NCI-H774 (cell line): ENCODE measurements around the gene CLUH.
"Not testable (repeated sequence)": the region's sequence is repeated elsewhere in the genome, so short reads cannot be mapped to it uniquely, and the experiment has no call there.

ENCODE experiments used
- DNase-seq: peaks from one replicate; lab custom pipeline; 2025; lab: John Stamatoyannopoulos, UW

The CLUH gene

GRCh38 chr17:2687074-2687418, 24.5 kb downstream of the CLUH start:
- DNase-seq: no peak

DNA sequence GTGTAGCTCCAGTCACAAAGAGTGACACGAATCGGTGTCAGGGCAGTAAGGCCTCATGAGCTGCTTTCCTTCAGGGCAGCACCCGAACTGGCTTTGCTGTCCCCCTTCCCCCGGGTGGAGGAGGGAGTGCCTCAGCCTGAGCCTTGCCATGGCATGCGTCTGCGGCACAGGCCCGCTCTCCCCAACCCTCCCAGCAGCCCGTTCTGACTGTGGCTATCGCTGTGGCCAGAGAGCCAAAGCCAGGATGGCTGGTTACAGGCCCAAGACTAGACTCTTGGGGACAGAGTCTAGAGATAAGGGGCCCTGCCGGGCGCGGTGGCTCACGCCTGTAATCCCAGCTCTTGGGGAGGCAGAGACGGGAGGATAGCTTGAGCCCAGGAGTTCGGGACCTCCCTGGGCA, 25.9 kb downstream of the CLUH start:
- no peak for DNase-seq

- DNase-seq: no peak
These were observed 27.0 kb downstream of the CLUH start for GRCh38 chr17:2684549-2684948.

DNA sequence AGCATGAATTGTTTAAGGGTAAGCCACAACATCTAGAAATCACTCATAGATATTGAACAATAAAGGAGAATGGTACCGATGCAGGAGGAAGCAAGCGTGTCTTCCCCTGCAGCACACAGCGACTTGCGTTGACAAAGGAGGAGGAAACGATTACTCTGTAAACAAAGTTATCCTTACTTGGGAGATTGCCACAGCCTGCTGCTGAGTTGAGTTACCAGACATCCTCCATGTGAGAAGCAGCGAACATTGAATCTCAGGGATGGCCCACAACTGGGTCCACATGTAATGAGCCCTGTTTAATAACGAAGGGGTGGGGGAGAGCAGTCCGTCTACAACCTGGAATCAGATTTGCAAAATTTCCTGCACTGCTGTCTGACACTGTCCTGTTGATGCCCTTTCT, 27.7 kb downstream of the CLUH start:
- no peak for DNase-seq

DNA sequence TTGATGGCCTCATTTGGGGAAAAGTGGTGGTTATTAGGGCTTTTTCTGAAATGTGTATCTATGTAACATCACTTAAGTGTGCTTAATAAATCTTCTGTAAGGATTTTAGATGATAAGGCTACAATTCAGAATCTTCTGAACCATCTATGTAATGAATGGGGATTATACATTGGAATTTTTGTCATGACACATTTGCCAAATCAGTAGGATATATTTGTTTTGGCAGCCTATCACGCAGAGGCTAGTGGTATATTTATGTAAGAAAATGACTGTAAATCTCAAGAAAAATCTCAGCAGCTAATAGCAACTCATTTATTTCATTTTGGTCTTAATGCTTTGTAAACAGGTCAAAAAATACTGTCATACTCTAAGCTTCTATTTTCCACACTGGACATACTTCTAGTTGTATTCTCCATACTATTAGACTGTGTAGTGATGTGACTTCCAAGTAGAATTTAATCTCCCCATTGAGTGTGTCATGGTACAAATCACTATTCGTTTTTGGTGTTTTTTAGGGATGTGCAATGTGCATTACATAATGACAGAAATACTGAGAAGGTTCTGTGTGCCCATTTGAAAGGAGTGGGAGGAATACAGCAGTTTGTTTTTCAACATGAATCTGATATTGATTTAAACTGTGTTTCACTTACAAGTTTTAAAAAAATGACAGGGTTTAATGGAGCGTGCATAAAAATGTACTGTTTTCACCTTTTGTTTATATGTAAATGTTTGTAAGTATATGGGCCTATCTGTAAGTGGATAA, 29.2 kb downstream of the CLUH start:
- DNase-seq: no peak

DNA sequence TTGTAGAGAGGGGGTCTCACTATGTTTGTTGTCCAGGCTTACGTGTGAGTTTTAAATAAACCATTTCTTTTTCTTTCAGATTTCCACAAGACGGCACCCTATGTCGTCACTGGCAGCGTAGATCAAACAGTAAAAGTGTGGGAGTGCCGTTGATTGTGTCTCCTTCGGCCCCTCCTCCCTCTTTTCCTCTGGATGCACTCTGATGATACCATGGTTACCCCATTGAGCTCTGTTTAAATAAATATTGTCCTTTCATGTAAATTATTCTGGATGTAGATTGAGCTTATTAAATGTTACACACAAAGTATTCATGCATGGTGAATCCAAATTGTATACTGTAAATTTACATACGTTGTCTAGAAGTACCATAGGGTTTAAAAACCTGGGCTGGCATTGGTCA, 29.9 kb downstream of the CLUH start:
- DNase-seq: no peak

GRCh38 chr17:2680961-2681360, 30.6 kb downstream of the CLUH start:
- DNase-seq: no peak

- DNase-seq: not testable (repeated sequence)
These were observed 32.3 kb downstream of the CLUH start for GRCh38 chr17:2679247-2679646.

DNA sequence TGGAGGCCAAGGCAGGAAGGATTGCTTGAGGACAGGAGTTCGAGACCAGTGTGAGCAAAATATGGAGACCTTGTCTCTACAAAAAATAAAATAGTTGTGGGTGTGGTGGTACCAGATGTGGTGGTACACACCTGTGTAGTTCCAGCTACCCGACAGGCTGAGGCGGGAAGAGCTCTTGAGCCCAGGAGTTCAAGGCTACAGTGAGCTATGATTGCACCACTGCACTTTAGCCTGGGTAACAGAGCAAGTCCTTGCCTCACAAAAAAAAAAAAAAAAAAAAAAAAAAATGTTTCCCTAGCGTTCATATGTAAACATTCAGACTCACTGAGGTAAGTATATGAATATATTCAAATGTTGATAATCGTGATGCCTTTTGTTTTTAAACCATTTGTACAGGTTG, 39.5 kb downstream of the CLUH start:
- no peak for DNase-seq

DNA sequence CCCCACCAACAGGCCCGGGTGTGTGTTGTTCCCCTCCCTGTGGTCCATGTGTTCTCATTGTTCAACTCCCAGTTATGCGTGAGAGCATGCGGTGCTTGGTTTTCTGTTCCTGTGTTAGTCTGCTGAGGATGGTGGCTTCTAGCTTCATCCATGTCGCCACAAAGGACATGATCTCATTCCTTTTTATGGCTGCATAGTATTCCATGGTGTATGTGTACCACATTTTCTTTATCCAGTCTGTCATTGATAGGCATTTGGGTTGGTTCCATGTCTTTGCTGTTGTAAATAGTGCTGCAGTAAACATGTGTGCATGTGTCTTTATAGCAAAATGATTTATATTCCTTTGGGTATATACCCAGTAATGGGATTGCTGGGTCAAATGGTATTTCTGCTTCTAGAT, 51.2 kb downstream of the CLUH start:
- DNase-seq: not testable (repeated sequence)

DNA sequence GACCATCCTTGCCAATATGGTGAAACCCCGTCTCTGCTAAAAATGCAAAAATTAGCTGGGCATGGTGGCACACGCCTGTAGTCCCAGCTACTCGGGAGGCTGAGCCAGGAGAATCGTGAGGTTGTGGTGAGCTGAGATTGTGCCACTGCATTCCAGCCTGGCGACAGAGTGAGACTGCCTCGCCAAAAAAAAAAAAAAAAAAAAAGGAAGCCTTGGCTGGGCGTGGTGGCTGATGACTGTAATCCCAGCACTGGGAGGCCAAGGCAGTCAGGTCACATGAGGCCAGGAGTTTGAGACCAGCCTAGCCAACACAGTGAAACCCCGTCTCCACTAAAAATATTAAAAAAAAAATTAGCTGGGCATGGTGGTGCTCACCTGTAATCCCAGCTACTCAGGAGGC, 52.2 kb downstream of the CLUH start:
- not testable (repeated sequence) for DNase-seq

DNA sequence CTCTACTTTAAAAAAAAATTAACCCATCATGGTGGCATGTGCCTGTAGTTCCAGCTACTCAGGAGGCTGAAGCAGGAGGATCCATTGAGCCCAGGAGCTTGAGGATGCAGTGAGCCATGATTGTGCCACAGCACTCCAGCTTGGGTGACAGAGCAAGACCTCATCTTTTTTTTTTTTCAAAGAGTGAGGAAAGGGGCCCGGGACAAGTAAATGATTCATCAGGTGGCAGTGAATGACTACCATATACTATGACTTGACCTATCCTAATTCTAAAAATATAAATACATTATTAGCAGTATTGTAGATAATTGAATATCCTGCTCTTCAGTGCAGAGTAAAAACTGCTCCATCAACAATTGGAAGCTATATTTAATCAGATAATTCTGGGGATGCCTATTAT, 55.3 kb downstream of the CLUH start:
- DNase-seq: no peak

DNA sequence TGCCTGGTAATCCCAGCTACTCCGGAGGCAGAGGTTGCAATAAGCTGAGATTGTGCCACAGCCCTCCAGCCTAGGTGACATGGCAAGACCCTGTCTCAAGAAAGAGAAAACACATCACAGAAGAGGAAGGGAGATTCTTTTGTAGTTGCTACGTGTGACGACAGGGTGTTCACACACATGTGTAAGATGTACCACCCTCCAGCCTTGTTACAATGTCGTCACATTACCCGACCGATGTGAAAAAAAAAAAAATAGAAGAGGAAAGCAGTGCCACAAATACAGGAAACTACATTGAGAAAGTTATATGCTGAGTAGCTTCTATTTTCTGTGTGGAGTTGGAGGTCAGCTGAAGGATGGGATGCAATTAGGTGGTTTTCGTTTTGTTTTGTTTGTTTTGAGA, 56.0 kb downstream of the CLUH start:
- no peak for DNase-seq

GRCh38 chr17:2652911-2653310, 58.7 kb downstream of the CLUH start:
- DNase-seq: not testable (repeated sequence)

- no peak for DNase-seq
These were observed 62.4 kb downstream of the CLUH start for GRCh38 chr17:2649191-2649590.

DNA sequence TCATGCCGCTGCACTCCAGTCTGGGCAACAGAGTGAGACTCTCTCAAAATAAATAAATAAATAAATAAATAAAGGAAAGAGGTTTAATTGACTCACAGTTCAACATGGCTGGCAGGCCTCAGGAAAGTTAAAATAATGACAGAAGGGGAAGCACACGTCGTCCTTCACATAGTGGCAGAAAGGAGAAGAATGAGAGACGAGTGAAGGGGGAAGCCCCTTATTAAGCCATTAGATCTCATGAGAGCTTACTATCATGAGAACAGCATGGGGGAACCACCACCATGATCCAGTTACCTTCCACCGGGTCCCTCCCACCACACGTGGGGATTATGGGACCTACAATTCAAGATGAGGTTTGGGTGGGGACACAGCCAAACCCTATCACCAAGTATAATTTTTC, 63.6 kb downstream of the CLUH start:
- DNase-seq: no peak

- no peak for DNase-seq
These were observed 66.6 kb downstream of the CLUH start for GRCh38 chr17:2644971-2645370.
